ENCODE data around the gene SACM1L. TPM values are rescaled to one million over a fixed set of nuclear protein-coding genes. Genes with fewer than 3 reads are reported as not detected.

SACM1L gene
- total RNA-seq, 1 donor from 2014 or later, result 34.5 TPM

- H3K4me3 Mint-ChIP-seq (ENCODE audit: unreplicated experiment), result peak overlapping the region; percentile 37
- TF ChIP-seq CTCF (IDR thresholded peaks at IDR 0.05), result peak; percentile 26
- H3K36me3 Mint-ChIP-seq (ENCODE audit: low read depth), result no peaks in the 10 kb centered on the region
- H3K4me1 Mint-ChIP-seq (ENCODE audit: low read depth), result peaks cover 76% of the 10 kb centered on the region
- DNase-seq (ENCODE audit: low spot score), result no peak
- H3K27me3 Mint-ChIP-seq (ENCODE audit: low read depth), result no peaks in the 10 kb centered on the region
- peak overlapping the region; percentile 97 for H3K27ac Mint-ChIP-seq (ENCODE audit: unreplicated experiment)
- H3K9me3 Mint-ChIP-seq (ENCODE audit: low read depth), result peaks cover 5% of the 10 kb centered on the region
Observed at GRCh38 chr3:45644063-45644790, 45.0 kb upstream of the SACM1L start.

GRCh38 chr3:45644791-45645201 is 44.4 kb upstream of the SACM1L start:
- Mint-ChIP-seq H3K36me3 (ENCODE audit: low read depth) (no peaks in the 10 kb centered on the region), H3K4me1 (ENCODE audit: low read depth) (peaks cover 78% of the 10 kb centered on the region), H3K9me3 (ENCODE audit: low read depth) (peaks cover 6% of the 10 kb centered on the region), H3K27me3 (ENCODE audit: low read depth) (no peaks in the 10 kb centered on the region), H3K4me3 (ENCODE audit: unreplicated experiment) (no peak overlapping the region), H3K27ac (ENCODE audit: unreplicated experiment) (peak overlapping the region; percentile 97)
- no peak for TF ChIP-seq CTCF (IDR thresholded peaks at IDR 0.05)
- no peak for DNase-seq (ENCODE audit: low spot score)

- TF ChIP-seq CTCF (IDR thresholded peaks at IDR 0.05), result no peak
- no peak for DNase-seq (ENCODE audit: low spot score)
- no peak overlapping the region for H3K4me3 Mint-ChIP-seq (ENCODE audit: unreplicated experiment)
- H3K27me3 Mint-ChIP-seq (ENCODE audit: low read depth), result no peaks in the 10 kb centered on the region
- H3K9me3 Mint-ChIP-seq (ENCODE audit: low read depth), result peaks cover 7% of the 10 kb centered on the region
- peaks cover 68% of the 10 kb centered on the region for H3K4me1 Mint-ChIP-seq (ENCODE audit: low read depth)
- no peaks in the 10 kb centered on the region for H3K36me3 Mint-ChIP-seq (ENCODE audit: low read depth)
- H3K27ac Mint-ChIP-seq (ENCODE audit: unreplicated experiment), result peak overlapping the region; percentile 97
Observed at GRCh38 chr3:45646051-45646585, 43.1 kb upstream of the SACM1L start.

- H3K4me3 Mint-ChIP-seq (ENCODE audit: unreplicated experiment), result no peak overlapping the region
- H3K9me3 Mint-ChIP-seq (ENCODE audit: low read depth), result peaks cover 7% of the 10 kb centered on the region
- H3K27me3 Mint-ChIP-seq (ENCODE audit: low read depth), result no peaks in the 10 kb centered on the region
- H3K36me3 Mint-ChIP-seq (ENCODE audit: low read depth), result no peaks in the 10 kb centered on the region
- TF ChIP-seq CTCF (IDR thresholded peaks at IDR 0.05), result no peak
- peaks cover 64% of the 10 kb centered on the region for H3K4me1 Mint-ChIP-seq (ENCODE audit: low read depth)
- no peak for DNase-seq (ENCODE audit: low spot score)
- H3K27ac Mint-ChIP-seq (ENCODE audit: unreplicated experiment), result peak overlapping the region; percentile 95
Observed at GRCh38 chr3:45647148-45647619, 42.0 kb upstream of the SACM1L start.

GRCh38 chr3:45653205-45653604 is 36.0 kb upstream of the SACM1L start:
- Mint-ChIP-seq H3K9me3 (ENCODE audit: low read depth) (peaks cover 6% of the 10 kb centered on the region), H3K27ac (ENCODE audit: unreplicated experiment) (no peak overlapping the region), H3K4me3 (ENCODE audit: unreplicated experiment) (no peak overlapping the region), H3K27me3 (ENCODE audit: low read depth) (no peaks in the 10 kb centered on the region), H3K36me3 (ENCODE audit: low read depth) (no peaks in the 10 kb centered on the region), H3K4me1 (ENCODE audit: low read depth) (peaks cover 28% of the 10 kb centered on the region)
- TF ChIP-seq CTCF (IDR thresholded peaks at IDR 0.05), result no peak
- no peak for DNase-seq (ENCODE audit: low spot score)

All from chondrocyte (in vitro differentiated cells).